Endothelial cell of hepatic sinusoid (primary cell): Measurements from ENCODE around the gene TMEM52.

Experiments used
- in situ Hi-C: cut with HindIII; loops from 2 replicates; pipeline ENCODE4 v1.10.0; 2017; ENCODE audit warnings: low sequenced_read_pairs

The TMEM52 gene

DNA sequence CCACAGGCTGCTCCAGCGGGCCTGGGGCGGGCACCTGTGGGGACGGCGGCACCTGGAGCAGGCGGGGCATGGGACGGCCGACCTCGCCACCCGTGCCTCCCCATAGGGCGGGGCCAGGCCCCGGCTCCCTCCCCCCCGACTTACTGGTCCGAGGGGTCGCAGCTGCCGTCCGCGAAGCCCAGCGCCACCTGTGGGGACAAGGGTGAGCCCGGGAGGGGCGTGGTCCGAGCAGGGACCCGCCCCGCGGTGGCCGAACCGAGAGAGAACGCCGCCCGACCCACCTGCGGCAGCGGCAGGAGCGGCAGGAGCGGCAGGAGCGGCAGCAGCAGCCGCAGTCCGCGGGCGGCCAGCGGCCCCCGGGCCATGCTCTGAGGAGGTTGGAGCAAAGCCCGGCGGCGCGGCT, at the start of gene TMEM52:
TSS of gene TMEM52 (minus strand) at position 379 of the 403 bp plus-strand sequence. CDS start at position 365, 14 bp downstream.
- in situ Hi-C loops = no loop called here

GRCh38 chr1:1967879-1968278, 48.8 kb upstream of the TMEM52 start:
- in situ Hi-C loops = no loop called here

GRCh38 chr1:1967151-1967550, 48.1 kb upstream of the TMEM52 start:
- in situ Hi-C loops = no loop called here

DNA sequence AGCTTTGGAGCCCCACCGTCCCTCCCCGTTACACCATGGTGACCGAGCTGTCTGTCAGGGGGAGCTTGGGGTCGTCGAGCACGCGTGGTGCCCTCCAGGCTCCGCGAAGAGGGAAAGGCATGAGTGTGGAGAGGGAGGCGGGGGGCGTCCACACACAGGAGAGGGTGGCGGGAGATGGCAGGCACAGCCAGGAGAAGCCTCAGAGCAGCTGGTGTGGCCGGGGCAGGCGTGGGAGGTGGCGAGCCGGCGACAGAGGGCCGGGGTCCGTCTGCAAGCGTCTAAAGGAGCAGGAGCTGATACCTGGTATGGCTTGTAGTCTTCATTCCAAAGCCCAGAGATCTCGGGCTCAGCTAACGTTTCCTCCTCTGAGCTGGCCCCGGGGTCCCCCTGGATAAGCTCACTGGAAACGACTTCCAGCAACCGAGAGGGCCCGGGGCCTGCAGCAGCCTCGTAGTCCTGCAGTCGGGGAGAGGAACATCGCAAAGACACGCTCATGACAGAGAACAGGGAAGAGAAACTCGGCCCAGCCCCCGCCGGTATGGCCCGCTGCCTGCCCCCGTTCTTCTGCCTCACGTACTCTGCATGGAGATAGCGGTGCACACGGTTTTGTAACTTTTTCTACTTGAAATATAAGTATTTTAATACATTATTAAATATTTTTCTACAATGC, 47.1 kb upstream of the TMEM52 start:
- in situ Hi-C loops = no loop called here

DNA sequence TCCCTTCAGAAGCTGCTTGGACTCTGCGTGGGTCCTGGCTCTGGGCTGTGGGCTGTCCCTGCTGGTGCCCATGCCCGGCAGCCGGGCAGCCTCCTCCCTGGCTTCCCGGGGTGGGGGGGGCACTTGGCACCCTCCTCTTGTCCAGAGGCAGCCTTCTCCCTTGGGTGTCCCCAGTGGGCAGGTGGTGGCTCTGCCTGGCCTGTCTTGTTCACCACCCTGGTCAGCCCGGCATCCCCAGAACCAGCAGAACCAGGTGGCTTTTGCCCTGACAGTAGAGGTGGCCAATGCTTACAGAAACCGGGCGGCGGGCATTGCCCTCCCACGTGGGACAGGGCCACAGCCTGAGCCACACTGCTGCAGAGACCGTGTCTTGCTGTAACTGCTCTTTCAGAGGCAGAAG, 46.5 kb upstream of the TMEM52 start:
- in situ Hi-C loops = no loop called here

DNA sequence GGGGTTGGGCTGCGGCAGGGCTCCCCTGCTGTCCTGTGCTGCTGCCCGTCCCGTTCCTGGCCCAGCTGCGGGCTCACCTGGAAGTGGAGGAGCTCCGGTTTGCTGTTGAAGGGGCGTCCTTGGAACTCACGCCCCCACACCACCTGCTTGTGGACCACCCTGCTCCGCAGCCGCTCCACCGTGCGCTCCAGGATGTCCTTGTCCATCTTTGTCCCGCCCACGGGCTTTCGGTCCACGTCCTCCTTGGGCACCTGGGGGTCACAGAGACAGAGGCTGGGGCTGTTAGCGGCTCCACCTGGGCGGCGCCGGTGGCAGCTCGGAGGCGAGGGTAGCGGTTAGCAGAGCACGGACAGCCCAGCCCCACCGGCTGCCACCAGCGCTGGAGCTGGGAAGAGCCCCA, 45.7 kb upstream of the TMEM52 start:
- in situ Hi-C loops = no loop called here

- in situ Hi-C loops = no loop called here
Measured at GRCh38 chr1:1963570-1963969, 44.5 kb upstream of the TMEM52 start.

DNA sequence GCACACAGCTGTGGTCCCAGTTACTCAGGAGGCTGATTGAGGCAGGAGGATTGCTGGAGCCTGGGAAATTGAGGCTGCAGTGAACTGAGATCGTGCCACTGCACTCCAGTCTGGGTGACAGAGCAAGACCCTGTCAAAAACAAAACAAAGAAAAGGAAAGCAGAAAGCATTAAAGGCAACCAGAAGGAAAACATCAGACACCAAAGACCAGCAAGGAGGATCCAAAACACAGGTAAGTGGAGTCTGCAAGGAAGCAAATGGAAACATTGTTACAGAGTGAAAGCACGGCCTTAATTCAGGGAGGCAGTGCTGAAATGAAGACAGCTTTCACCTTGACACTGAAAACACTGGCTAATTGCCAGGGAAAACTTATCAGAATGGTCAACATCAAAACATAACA, 43.7 kb upstream of the TMEM52 start:
- in situ Hi-C loops = no loop called here

GRCh38 chr1:1960480-1961196, 41.6 kb upstream of the TMEM52 start:
- in situ Hi-C loops = no loop called here

DNA sequence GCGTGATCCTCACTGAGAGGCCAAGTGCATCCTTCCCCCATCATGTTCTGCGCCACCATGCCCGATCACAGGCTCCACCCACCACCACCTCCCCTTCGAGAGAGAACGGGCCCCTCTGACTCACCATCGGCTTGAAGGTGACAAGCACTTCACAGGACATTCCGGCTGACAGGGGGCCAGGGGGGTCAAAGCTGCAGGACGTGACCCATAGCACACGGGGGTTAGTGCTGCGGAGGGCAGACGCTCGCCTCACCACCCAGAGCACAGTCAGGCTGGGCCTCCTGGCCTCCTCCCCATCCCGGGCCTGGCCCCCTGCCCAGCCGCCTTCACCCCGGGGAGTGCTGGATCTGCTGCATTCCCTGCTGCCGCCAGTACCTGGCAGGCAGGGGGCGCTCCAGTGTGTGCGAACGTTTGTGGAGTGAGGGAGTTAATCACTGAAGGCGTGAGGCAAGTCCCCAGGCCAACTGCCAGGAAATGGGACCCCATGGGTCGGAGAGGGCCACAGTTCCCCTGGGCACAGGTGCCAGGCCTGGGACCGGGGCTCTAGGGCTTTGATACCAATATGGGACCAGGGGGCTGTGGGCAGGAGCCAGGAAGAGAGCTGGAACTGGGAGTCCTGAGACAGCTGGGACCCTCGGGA, 40.9 kb upstream of the TMEM52 start:
- in situ Hi-C loops = no loop called here

GRCh38 chr1:1959459-1959839, 40.4 kb upstream of the TMEM52 start:
- in situ Hi-C loops = no loop called here

GRCh38 chr1:1958071-1958541, 39.0 kb upstream of the TMEM52 start:
- in situ Hi-C loops = no loop called here

- in situ Hi-C loops = no loop called here
Measured at GRCh38 chr1:1957533-1957961, 38.5 kb upstream of the TMEM52 start.

DNA sequence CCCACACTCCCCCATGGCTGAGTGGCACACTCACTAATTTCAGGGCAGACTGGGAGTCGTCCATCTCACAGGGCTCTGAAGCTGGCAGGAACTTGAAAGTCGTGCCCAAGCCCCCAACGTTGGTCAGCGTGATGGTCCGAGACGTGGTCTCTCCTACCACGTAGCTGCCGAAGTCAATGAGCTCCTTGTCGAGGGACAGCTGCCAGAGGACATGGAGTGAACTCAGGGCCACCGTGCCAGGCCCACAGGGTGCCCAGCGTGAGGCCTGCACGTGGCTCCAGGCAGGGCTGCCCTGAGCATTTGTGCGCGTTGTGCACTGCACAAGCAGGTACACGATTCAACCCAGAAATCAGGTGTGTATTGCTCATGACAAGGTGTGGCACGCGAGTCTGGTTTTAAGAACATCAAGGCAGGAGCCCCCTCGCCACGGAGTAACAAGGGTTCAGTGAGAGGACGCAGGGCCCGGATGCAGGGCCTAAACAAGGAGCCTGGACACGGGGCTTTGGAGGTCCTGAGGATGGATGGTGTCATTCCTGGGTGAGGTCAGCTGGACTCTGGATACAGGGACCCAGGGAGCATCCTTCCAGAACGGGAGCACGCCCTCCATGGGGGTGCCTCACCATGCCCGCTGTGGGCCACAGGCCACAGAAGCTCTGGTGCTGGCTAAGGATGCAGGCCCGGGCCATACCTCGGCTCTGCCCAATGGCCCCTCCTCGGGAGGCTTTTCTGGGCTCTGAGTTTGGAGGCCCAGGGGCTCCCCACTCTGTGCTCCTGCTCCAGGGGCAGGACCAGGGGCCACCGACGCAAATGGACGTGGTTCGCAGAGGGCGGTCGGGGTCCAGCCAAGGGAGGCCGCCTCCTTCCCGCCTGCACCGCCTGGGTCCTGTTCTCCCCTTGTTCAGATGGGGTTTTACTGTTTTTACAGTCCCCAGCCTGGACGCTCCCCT, 37.8 kb upstream of the TMEM52 start:
- in situ Hi-C loops = no loop called here

DNA sequence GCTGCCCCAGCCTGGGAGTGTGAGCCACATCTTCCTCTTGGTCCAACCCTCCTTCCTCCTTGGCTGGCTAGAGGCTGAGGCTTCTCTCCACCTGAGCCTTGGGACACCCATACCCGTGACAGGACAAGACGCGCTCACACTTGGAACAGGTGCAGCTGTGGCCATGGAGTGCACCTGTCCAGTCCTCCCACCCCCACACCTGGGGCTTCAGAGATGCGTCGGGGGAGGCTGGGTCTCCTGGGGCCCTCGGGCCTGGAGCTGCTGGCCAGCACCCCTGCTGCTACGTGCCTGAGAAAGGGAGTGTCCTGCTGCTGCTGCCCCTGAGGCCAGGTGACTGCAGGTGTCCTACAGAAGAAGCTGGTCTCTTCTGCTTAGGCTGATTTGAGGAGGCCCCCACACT, 37.0 kb upstream of the TMEM52 start:
- in situ Hi-C loops = no loop called here

DNA sequence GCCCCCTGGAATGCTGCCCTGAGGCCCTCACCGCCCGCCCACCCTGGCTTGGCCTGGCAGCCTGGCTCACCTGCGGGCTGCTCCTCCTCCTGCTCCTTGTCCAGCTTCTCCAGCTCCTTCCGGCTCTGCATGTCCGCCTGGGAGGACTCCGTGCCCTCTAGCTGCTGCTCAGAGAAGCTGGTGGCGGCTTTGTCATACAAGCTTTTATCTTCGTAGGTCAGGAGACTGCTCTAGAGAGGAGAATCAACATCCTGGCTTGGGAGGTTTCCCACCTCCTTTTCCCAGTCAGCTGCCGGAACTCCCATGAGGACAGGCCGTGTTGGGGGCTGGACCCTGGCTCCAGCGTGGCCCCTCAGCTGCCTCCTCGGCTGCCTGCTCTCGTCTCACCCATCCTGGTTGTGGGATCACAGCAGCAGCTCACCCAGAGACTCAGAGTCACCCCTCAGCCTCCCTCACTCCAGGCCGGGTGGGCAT, 36.6 kb upstream of the TMEM52 start:
- in situ Hi-C loops = no loop called here

- in situ Hi-C loops = no loop called here
Measured at GRCh38 chr1:1954831-1955441, 35.9 kb upstream of the TMEM52 start.

- in situ Hi-C loops = no loop called here
Measured at GRCh38 chr1:1954015-1954414, 34.9 kb upstream of the TMEM52 start.

- in situ Hi-C loops = no loop called here
Measured at GRCh38 chr1:1950940-1951339, 31.9 kb upstream of the TMEM52 start.

- in situ Hi-C loops = no loop called here
Measured at GRCh38 chr1:1948783-1949182, 29.7 kb upstream of the TMEM52 start.
